ENCODE measurements around the gene KCNJ5.

DNA sequence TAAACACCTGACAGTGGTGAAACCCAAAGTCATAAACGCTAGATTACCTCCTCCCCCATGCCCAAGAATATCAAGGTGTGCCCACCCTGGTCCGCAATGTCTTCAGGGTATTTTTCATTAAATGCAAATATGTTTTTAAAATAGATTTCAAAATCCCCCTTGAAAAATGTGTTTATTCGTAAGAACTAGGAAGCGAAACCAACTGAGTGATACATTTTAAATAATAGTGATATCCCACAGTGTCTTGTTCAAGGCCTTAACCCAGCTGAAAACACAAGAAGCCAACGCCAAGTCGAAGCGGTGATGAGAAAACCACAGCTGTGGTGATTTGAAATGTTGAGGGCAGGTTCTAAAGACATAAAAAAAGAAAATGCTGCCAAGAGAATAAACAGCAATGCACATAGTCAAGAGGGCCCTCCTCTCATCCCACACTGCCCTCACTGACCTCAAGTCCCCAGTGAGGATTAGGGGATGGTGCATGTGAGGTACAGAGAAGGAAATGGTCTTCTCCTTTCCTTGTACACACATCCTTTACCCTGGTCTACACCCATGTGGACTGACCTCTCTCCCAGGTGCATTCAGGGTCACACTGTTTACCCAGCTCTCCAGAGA, 49.6 kb upstream of the KCNJ5 start:
- TF ChIP-seq, protein P1, sequence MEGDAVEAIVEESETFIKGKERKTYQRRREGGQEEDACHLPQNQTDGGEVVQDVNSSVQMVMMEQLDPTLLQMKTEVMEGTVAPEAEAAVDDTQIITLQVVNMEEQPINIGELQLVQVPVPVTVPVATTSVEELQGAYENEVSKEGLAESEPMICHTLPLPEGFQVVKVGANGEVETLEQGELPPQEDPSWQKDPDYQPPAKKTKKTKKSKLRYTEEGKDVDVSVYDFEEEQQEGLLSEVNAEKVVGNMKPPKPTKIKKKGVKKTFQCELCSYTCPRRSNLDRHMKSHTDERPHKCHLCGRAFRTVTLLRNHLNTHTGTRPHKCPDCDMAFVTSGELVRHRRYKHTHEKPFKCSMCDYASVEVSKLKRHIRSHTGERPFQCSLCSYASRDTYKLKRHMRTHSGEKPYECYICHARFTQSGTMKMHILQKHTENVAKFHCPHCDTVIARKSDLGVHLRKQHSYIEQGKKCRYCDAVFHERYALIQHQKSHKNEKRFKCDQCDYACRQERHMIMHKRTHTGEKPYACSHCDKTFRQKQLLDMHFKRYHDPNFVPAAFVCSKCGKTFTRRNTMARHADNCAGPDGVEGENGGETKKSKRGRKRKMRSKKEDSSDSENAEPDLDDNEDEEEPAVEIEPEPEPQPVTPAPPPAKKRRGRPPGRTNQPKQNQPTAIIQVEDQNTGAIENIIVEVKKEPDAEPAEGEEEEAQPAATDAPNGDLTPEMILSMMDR (IDR thresholded peaks at IDR 0.05; ENCODE audit: low read depth, low read length, poor library complexity, severe bottlenecking), result no peak
- no peak for TF ChIP-seq EZH2phosphoT487 (IDR thresholded peaks at IDR 0.05; ENCODE audit: borderline replicate concordance, low read length)

Data from DOHH2 (cell line).